AG10803 (cell line): ENCODE measurements around the gene NAPA.

Source experiments
- DNase-seq: peaks from one replicate; pipeline ENCODE4 v3.0.0; 2010; ENCODE audit warnings: low read depth
- H3K4me3 ChIP-seq: 2 replicates; pipeline ENCODE4 v1.5.1; 2011; ENCODE audit warnings: mild to moderate bottlenecking, low read length, control low read depth
- TF ChIP-seq, protein P1 (sequence below): conservative IDR thresholded peaks from 2 replicates; pipeline ENCODE4 v1.5.1; 2011; ENCODE audit warnings: mild to moderate bottlenecking, low read length, control low read depth, inconsistent platforms

The NAPA gene

DNA sequence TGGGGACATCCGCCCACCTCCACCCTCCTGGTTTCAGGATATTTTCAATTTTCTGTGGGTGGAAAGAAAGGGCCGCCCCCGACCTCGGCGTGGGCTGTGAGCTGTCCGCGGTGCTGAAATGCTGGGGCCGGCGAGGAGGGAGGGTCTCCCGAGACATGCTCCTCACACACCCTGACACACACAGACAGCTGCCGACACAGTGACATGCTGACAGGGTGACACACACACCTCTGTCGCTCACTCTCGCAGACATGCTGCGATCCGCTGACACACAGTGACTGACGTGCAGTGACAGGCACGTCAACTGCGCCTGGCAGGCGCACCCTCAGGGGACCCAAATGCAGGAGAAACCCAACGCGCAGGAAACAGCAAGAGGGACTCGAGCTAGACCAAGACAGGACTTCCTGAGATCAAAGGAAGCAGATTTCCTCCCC, 70.5 kb downstream of the NAPA start:
- TF ChIP-seq, protein P1, sequence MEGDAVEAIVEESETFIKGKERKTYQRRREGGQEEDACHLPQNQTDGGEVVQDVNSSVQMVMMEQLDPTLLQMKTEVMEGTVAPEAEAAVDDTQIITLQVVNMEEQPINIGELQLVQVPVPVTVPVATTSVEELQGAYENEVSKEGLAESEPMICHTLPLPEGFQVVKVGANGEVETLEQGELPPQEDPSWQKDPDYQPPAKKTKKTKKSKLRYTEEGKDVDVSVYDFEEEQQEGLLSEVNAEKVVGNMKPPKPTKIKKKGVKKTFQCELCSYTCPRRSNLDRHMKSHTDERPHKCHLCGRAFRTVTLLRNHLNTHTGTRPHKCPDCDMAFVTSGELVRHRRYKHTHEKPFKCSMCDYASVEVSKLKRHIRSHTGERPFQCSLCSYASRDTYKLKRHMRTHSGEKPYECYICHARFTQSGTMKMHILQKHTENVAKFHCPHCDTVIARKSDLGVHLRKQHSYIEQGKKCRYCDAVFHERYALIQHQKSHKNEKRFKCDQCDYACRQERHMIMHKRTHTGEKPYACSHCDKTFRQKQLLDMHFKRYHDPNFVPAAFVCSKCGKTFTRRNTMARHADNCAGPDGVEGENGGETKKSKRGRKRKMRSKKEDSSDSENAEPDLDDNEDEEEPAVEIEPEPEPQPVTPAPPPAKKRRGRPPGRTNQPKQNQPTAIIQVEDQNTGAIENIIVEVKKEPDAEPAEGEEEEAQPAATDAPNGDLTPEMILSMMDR, result no peak
- no peak overlapping the region for H3K4me3 ChIP-seq
- DNase-seq, result no peak

DNA sequence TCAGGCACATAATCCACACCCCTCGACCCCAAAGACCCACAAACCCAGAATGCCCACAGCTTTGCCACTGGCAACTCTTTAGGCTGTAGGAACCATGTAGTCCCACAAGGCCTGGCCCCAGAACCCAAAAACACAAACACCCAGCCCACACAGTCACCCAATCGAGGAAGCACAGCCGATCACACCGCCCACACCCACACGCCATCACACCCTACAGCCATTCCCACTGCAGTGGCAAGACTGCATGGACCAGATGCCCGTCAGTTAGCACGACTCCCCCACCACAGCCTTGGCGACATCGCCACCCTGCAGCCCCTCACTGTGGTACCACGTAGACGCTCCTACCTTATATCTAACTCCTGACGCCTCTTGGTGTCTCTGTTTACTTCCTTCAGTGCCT, 71.5 kb downstream of the NAPA start:
- no peak for DNase-seq
- TF ChIP-seq, protein P1, result no peak
- no peak overlapping the region for H3K4me3 ChIP-seq

DNA sequence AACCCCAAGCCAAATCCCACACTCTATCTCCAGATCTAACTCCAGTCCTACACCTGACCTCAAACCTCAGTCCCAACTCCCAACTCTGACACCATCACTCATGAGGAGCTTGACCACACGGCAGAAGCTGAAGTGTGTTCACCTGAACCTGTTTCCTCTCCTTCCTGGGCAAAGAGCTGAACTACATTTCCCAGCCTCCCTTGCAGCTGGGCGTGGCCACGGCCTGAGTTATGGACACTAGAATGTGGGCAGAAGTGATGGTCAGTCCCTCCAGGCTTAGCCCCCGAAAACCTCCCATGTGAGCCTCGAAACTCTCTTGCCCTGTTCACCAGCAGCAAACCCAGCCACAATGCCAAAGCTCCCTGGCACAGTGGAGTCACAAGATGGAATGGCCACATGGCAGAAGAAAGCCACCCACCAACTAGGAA, 76.1 kb downstream of the NAPA start:
- H3K4me3 ChIP-seq, result no peak overlapping the region
- DNase-seq, result no peak
- TF ChIP-seq, protein P1, result no peak
